Measurements from ENCODE around the gene CYP27A1.
A peak's percentile ranks its signal among the peaks of the same experiment; 100 is the strongest.

- TF ChIP-seq, protein P1, sequence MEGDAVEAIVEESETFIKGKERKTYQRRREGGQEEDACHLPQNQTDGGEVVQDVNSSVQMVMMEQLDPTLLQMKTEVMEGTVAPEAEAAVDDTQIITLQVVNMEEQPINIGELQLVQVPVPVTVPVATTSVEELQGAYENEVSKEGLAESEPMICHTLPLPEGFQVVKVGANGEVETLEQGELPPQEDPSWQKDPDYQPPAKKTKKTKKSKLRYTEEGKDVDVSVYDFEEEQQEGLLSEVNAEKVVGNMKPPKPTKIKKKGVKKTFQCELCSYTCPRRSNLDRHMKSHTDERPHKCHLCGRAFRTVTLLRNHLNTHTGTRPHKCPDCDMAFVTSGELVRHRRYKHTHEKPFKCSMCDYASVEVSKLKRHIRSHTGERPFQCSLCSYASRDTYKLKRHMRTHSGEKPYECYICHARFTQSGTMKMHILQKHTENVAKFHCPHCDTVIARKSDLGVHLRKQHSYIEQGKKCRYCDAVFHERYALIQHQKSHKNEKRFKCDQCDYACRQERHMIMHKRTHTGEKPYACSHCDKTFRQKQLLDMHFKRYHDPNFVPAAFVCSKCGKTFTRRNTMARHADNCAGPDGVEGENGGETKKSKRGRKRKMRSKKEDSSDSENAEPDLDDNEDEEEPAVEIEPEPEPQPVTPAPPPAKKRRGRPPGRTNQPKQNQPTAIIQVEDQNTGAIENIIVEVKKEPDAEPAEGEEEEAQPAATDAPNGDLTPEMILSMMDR (IDR thresholded peaks at IDR 0.05): no peak
- peak; percentile 87 to 97 for TF ChIP-seq POLR2AphosphoS5 (IDR thresholded peaks at IDR 0.05)
- TF ChIP-seq POLR2A (IDR thresholded peaks at IDR 0.05): peak in 1 of 4 donors; percentile 52
- TF ChIP-seq EP300 (IDR thresholded peaks at IDR 0.05): peak in 1 of 4 donors; percentile 88
Measured at GRCh38 chr2:218733171-218734021, 48.6 kb upstream of the CYP27A1 start.
